ENCODE data around the gene BPIFB3. TPM values are rescaled to one million over a fixed set of nuclear protein-coding genes. Genes with fewer than 3 reads are reported as not detected.

BPIFB3 gene
- total RNA-seq, 1 experiment from 2014 or later, result not detected

- no peaks in the 10 kb centered on the region; the same call in 1 of the 2 replicates for H3K27me3 ChIP-seq (ENCODE audit: control insufficient read depth, insufficient read depth, low read length)
- H3K27ac ChIP-seq (ENCODE audit: low read length), result no peak overlapping the region
- DNase-seq (ENCODE audit: low read depth, low spot score) (no peak), ATAC-seq (no peak)
- intact Hi-C loops (cut with micrococcal nuclease; ENCODE audit: unreplicated experiment) (no loop called here), in situ Hi-C loops (cut with HindIII; ENCODE audit: low pct_unique_long_range_greater_than_20kb, low sequenced_read_pairs) (no loop called here)
- no peaks in the 10 kb centered on the region for H3K4me1 ChIP-seq (ENCODE audit: control insufficient read depth, insufficient read depth, low read length)
- ChIA-PET CTCF (no interaction called here), POLR2A (no interaction called here)
- no peaks in the 10 kb centered on the region for H3K36me3 ChIP-seq (ENCODE audit: control insufficient read depth, insufficient read depth, low read length)
- H3K9me3 ChIP-seq (ENCODE audit: control insufficient read depth, insufficient read depth, low read depth, low read length), result no peaks in the 10 kb centered on the region
- no TSS peak for BruUV-seq (replicated peaks)
- no peak for TF ChIP-seq TCF7L2 (IDR thresholded peaks at IDR 0.05; ENCODE audit: low read depth, low read length)
- no peak for TF ChIP-seq CTCF (IDR thresholded peaks at IDR 0.05)
- no peak for TF ChIP-seq REST (IDR thresholded peaks at IDR 0.05; ENCODE audit: insufficient read depth in 1 of 2, low read depth in 2 of 2, low read length in 1 of 2)
- no peak for TF ChIP-seq POLR2AphosphoS5 (IDR thresholded peaks at IDR 0.05; ENCODE audit: low read depth, low read length)
- no peak for TF ChIP-seq SIN3A (IDR thresholded peaks at IDR 0.05; ENCODE audit: borderline replicate concordance, insufficient read depth, low read depth, low read length)
- no peak overlapping the region for H3K4me3 ChIP-seq (ENCODE audit: low read depth in 2 of 2, low read length in 2 of 2)
Observed at GRCh38 chr20:33082546-33082945, 28.8 kb downstream of the BPIFB3 start.

GRCh38 chr20:33083544-33084340 is 30.0 kb downstream of the BPIFB3 start:
- DNase-seq (ENCODE audit: low read depth, low spot score) (no peak), ATAC-seq (no peak)
- Histone ChIP-seq H3K4me1 (ENCODE audit: control insufficient read depth, insufficient read depth, low read length) (no peaks in the 10 kb centered on the region), H3K9me3 (ENCODE audit: control insufficient read depth, insufficient read depth, low read depth, low read length) (no peaks in the 10 kb centered on the region), H3K27ac (ENCODE audit: low read length) (no peak overlapping the region), H3K27me3 (ENCODE audit: control insufficient read depth, insufficient read depth, low read length) (no peaks in the 10 kb centered on the region; the same call in 1 of the 2 replicates), H3K4me3 (ENCODE audit: low read depth in 2 of 2, low read length in 2 of 2) (no peak overlapping the region), H3K36me3 (ENCODE audit: control insufficient read depth, insufficient read depth, low read length) (no peaks in the 10 kb centered on the region)
- ChIA-PET CTCF (no interaction called here), POLR2A (no interaction called here)
- TF ChIP-seq POLR2AphosphoS5 (IDR thresholded peaks at IDR 0.05; ENCODE audit: low read depth, low read length) (no peak), TCF7L2 (IDR thresholded peaks at IDR 0.05; ENCODE audit: low read depth, low read length) (no peak), REST (IDR thresholded peaks at IDR 0.05; ENCODE audit: insufficient read depth in 1 of 2, low read depth in 2 of 2, low read length in 1 of 2) (no peak), SIN3A (IDR thresholded peaks at IDR 0.05; ENCODE audit: borderline replicate concordance, insufficient read depth, low read depth, low read length) (no peak), CTCF (IDR thresholded peaks at IDR 0.05) (no peak)
- intact Hi-C loops (cut with micrococcal nuclease; ENCODE audit: unreplicated experiment), result no loop called here
- no TSS peak for BruUV-seq (replicated peaks)
- in situ Hi-C loops (cut with HindIII; ENCODE audit: low pct_unique_long_range_greater_than_20kb, low sequenced_read_pairs), result no loop called here

All from Panc1 (cell line).